GM12872 (cell line): ENCODE results near the gene LAMB4.

Experiments
- CTCF ChIP-seq: IDR thresholded peaks from 3 replicates; pipeline ENCODE4 v1.5.1; 2011; ENCODE audit warnings: low read depth, mild to moderate bottlenecking, low read length, moderate library complexity; ENCODE audit not compliant: insufficient read depth

Gene LAMB4

GRCh38 chr7:108108131-108108530, 22.0 kb downstream of the LAMB4 start:
- TF ChIP-seq CTCF, result no peak

- no peak for TF ChIP-seq CTCF
Observed at GRCh38 chr7:108104324-108104723, 25.8 kb downstream of the LAMB4 start.

- no peak for TF ChIP-seq CTCF
Observed at GRCh38 chr7:108103558-108104298, 26.4 kb downstream of the LAMB4 start.

- no peak for TF ChIP-seq CTCF
Observed at GRCh38 chr7:108102671-108103312, 27.4 kb downstream of the LAMB4 start.

- no peak for TF ChIP-seq CTCF
Observed at GRCh38 chr7:108101759-108102158, 28.4 kb downstream of the LAMB4 start.

GRCh38 chr7:108099713-108100112, 30.4 kb downstream of the LAMB4 start:
- TF ChIP-seq CTCF, result no peak

- peak; percentile 38 for TF ChIP-seq CTCF
Observed at GRCh38 chr7:108097703-108098102, 32.5 kb downstream of the LAMB4 start.
